ENCODE results near the gene SBF2.
"Not testable (repeated sequence)": the region's sequence is repeated elsewhere in the genome, so short reads cannot be mapped to it uniquely, and the experiment has no call there.

Gene SBF2

GRCh38 chr11:10041332-10041731 lies 252.7 kb downstream of the SBF2 start:
- Histone ChIP-seq H3K9me3 (ENCODE audit: control insufficient read depth, insufficient read depth, low read length) (peaks cover 9% of the 10 kb centered on the region), H4K20me1 (ENCODE audit: control insufficient read depth, insufficient read depth, low read depth, low read length) (no peaks in the 10 kb centered on the region), H3K4me1 (ENCODE audit: control insufficient read depth, low read length) (no peaks in the 10 kb centered on the region), H3K9me2 (replicated peaks; ENCODE audit: control insufficient read depth, low read length) (no peaks in the 10 kb centered on the region), H3K4me3 (ENCODE audit: low read length) (no peak overlapping the region), H3K4me2 (ENCODE audit: low read length) (no peak overlapping the region), H3F3A (ENCODE audit: control insufficient read depth, insufficient read depth) (no peaks in the 10 kb centered on the region), H3K27me3 (ENCODE audit: control insufficient read depth, low read length) (no peaks in the 10 kb centered on the region), H3K79me2 (ENCODE audit: control insufficient read depth, low read length) (no peaks in the 10 kb centered on the region), H3K27ac (ENCODE audit: low read depth, low read length) (no peak overlapping the region), H3K36me3 (ENCODE audit: control insufficient read depth, low read length) (no peaks in the 10 kb centered on the region)
- TF ChIP-seq EZH2phosphoT487 (IDR thresholded peaks at IDR 0.05; ENCODE audit: borderline replicate concordance, low read length) (no peak), CTCF (IDR thresholded peaks at IDR 0.05; ENCODE audit: low read depth, low read length, poor library complexity, severe bottlenecking) (no peak)

GRCh38 chr11:10038521-10039302 lies 255.3 kb downstream of the SBF2 start:
- no peaks in the 10 kb centered on the region for H3F3A ChIP-seq (ENCODE audit: control insufficient read depth, insufficient read depth)
- H3K9me3 ChIP-seq (ENCODE audit: control insufficient read depth, insufficient read depth, low read length), result no peaks in the 10 kb centered on the region
- H3K36me3 ChIP-seq (ENCODE audit: control insufficient read depth, low read length), result no peaks in the 10 kb centered on the region
- no peak overlapping the region for H3K4me3 ChIP-seq (ENCODE audit: low read length)
- H3K4me2 ChIP-seq (ENCODE audit: low read length), result no peak overlapping the region
- H4K20me1 ChIP-seq (ENCODE audit: control insufficient read depth, insufficient read depth, low read depth, low read length), result no peaks in the 10 kb centered on the region
- H3K79me2 ChIP-seq (ENCODE audit: control insufficient read depth, low read length), result no peaks in the 10 kb centered on the region
- H3K4me1 ChIP-seq (ENCODE audit: control insufficient read depth, low read length), result no peaks in the 10 kb centered on the region
- TF ChIP-seq CTCF (IDR thresholded peaks at IDR 0.05; ENCODE audit: low read depth, low read length, poor library complexity, severe bottlenecking), result no peak
- TF ChIP-seq EZH2phosphoT487 (IDR thresholded peaks at IDR 0.05; ENCODE audit: borderline replicate concordance, low read length), result no peak
- H3K27me3 ChIP-seq (ENCODE audit: control insufficient read depth, low read length), result no peaks in the 10 kb centered on the region
- H3K27ac ChIP-seq (ENCODE audit: low read depth, low read length), result no peak overlapping the region
- H3K9me2 ChIP-seq (replicated peaks; ENCODE audit: control insufficient read depth, low read length), result no peaks in the 10 kb centered on the region

- not testable (repeated sequence) for H3F3A ChIP-seq (ENCODE audit: control insufficient read depth, insufficient read depth); H3K27me3 ChIP-seq (ENCODE audit: control insufficient read depth, low read length); H3K4me1 ChIP-seq (ENCODE audit: control insufficient read depth, low read length); H3K4me2 ChIP-seq (ENCODE audit: low read length); H3K79me2 ChIP-seq (ENCODE audit: control insufficient read depth, low read length); H3K4me3 ChIP-seq (ENCODE audit: low read length); H3K9me3 ChIP-seq (ENCODE audit: control insufficient read depth, insufficient read depth, low read length); H4K20me1 ChIP-seq (ENCODE audit: control insufficient read depth, insufficient read depth, low read depth, low read length); H3K36me3 ChIP-seq (ENCODE audit: control insufficient read depth, low read length); H3K27ac ChIP-seq (ENCODE audit: low read depth, low read length); H3K9me2 ChIP-seq (replicated peaks; ENCODE audit: control insufficient read depth, low read length)
Measured at GRCh38 chr11:10035932-10036331, 258.1 kb downstream of the SBF2 start.

- no peaks in the 10 kb centered on the region for H3F3A ChIP-seq (ENCODE audit: control insufficient read depth, insufficient read depth)
- no peaks in the 10 kb centered on the region for H3K36me3 ChIP-seq (ENCODE audit: control insufficient read depth, low read length)
- no peaks in the 10 kb centered on the region for H3K4me1 ChIP-seq (ENCODE audit: control insufficient read depth, low read length)
- H3K9me3 ChIP-seq (ENCODE audit: control insufficient read depth, insufficient read depth, low read length), result no peaks in the 10 kb centered on the region
- TF ChIP-seq CTCF (IDR thresholded peaks at IDR 0.05; ENCODE audit: low read depth, low read length, poor library complexity, severe bottlenecking) (no peak), EZH2phosphoT487 (IDR thresholded peaks at IDR 0.05; ENCODE audit: borderline replicate concordance, low read length) (no peak)
- no peaks in the 10 kb centered on the region for H3K79me2 ChIP-seq (ENCODE audit: control insufficient read depth, low read length)
- H3K27ac ChIP-seq (ENCODE audit: low read depth, low read length), result no peak overlapping the region
- no peaks in the 10 kb centered on the region for H4K20me1 ChIP-seq (ENCODE audit: control insufficient read depth, insufficient read depth, low read depth, low read length)
- no peaks in the 10 kb centered on the region for H3K9me2 ChIP-seq (replicated peaks; ENCODE audit: control insufficient read depth, low read length)
- H3K4me2 ChIP-seq (ENCODE audit: low read length), result no peak overlapping the region
- H3K27me3 ChIP-seq (ENCODE audit: control insufficient read depth, low read length), result no peaks in the 10 kb centered on the region
- no peak overlapping the region for H3K4me3 ChIP-seq (ENCODE audit: low read length)
Measured at GRCh38 chr11:10032935-10033334, 261.1 kb downstream of the SBF2 start.
